IPS-NIHi7 (cell line): ENCODE measurements around the gene SCG3.
A peak's percentile ranks its signal among the peaks of the same experiment; 100 is the strongest.

ENCODE experiments used
- DNase-seq: peaks from one replicate; pipeline ENCODE4 v3.0.0; 2012; ENCODE audit warnings: mixed read lengths; ENCODE audit errors: extremely low spot score

Gene SCG3

GRCh38 chr15:51678096-51678495 lies 3.2 kb upstream of the SCG3 start:
- no peak for DNase-seq

GRCh38 chr15:51680321-51680720 lies 982 bp upstream of the SCG3 start:
- no peak for DNase-seq

- DNase-seq: no peak
Measured at GRCh38 chr15:51687565-51687964, 6.3 kb downstream of the SCG3 start.

- peak; percentile 23 for DNase-seq
Measured at GRCh38 chr15:51688863-51689262, 7.6 kb downstream of the SCG3 start.

- DNase-seq: no peak
Measured at GRCh38 chr15:51692154-51692553, 10.9 kb downstream of the SCG3 start.

GRCh38 chr15:51696566-51696965 lies 15.3 kb downstream of the SCG3 start:
- no peak for DNase-seq

GRCh38 chr15:51697163-51697562 lies 15.9 kb downstream of the SCG3 start:
- no peak for DNase-seq

- no peak for DNase-seq
Measured at GRCh38 chr15:51699373-51699772, 18.1 kb downstream of the SCG3 start.

- DNase-seq: no peak
Measured at GRCh38 chr15:51702710-51703109, 21.4 kb downstream of the SCG3 start.

- no peak for DNase-seq
Measured at GRCh38 chr15:51706291-51706690, 25.0 kb downstream of the SCG3 start.

GRCh38 chr15:51706926-51707608 lies 25.8 kb downstream of the SCG3 start:
- DNase-seq: no peak

GRCh38 chr15:51708013-51708412 lies 26.7 kb downstream of the SCG3 start:
- DNase-seq: no peak

- DNase-seq: no peak
Measured at GRCh38 chr15:51709031-51709430, 27.7 kb downstream of the SCG3 start.

GRCh38 chr15:51714162-51714561 lies 32.9 kb downstream of the SCG3 start:
- DNase-seq: no peak

- no peak for DNase-seq
Measured at GRCh38 chr15:51714911-51715310, 33.6 kb downstream of the SCG3 start.

- DNase-seq: no peak
Measured at GRCh38 chr15:51718219-51718618, 36.9 kb downstream of the SCG3 start.

GRCh38 chr15:51718746-51719145 lies 37.4 kb downstream of the SCG3 start:
- no peak for DNase-seq

GRCh38 chr15:51720201-51720995 lies 39.1 kb downstream of the SCG3 start:
- no peak for DNase-seq

- no peak for DNase-seq
Measured at GRCh38 chr15:51721199-51721960, 40.1 kb downstream of the SCG3 start.

GRCh38 chr15:51724199-51724598 lies 42.9 kb downstream of the SCG3 start:
- no peak for DNase-seq

GRCh38 chr15:51724673-51725072 lies 43.4 kb downstream of the SCG3 start:
- DNase-seq: peak; percentile 31

- peak; percentile 87 for DNase-seq
Measured at GRCh38 chr15:51726302-51727073, 45.2 kb downstream of the SCG3 start.
